Measurements from ENCODE around the gene MRPL38. TPM values are rescaled to one million over a fixed set of nuclear protein-coding genes. Genes with fewer than 3 reads are reported as not detected.
"Not testable (repeated sequence)": the region's sequence is repeated elsewhere in the genome, so short reads cannot be mapped to it uniquely, and the experiment has no call there.

MRPL38 gene
- total and polyA plus RNA-seq, 2 of the 8 experiments (the other 6 are each of a cell fraction or from before 2014, with no cell fraction given), result 78.4 to 125 TPM

- not testable (repeated sequence) for H3K14ac ChIP-seq (ENCODE audit: insufficient read length); H3K23me2 ChIP-seq (ENCODE audit: low read depth, low read length); H4K5ac ChIP-seq (ENCODE audit: insufficient read length, low read depth, low read length); H3K4me2 ChIP-seq (ENCODE audit: insufficient read depth in 1 of 2, low read depth in 2 of 2, low read length in 2 of 2); H3K4ac ChIP-seq (replicated peaks; ENCODE audit: insufficient read length, low read depth, low read length); H3K36me3 ChIP-seq (ENCODE audit: control insufficient read depth in 2 of 4, insufficient read depth in 4 of 4, low read length in 3 of 4); H3K9me3 ChIP-seq (ENCODE audit: insufficient read depth in 2 of 2, low read depth in 1 of 2, low read length in 1 of 2); H3K27me3 ChIP-seq (replicated peaks in 1 of 4; ENCODE audit: control insufficient read depth in 3 of 4, extremely low read depth in 1 of 4, insufficient read depth in 3 of 4, low read length in 3 of 4); H3K9ac ChIP-seq (replicated peaks in 1 of 4; ENCODE audit: extremely low read depth in 1 of 4, low read depth in 3 of 4, low read length in 3 of 4); H4K20me1 ChIP-seq (replicated peaks in 1 of 2; ENCODE audit: control insufficient read depth in 1 of 2, insufficient read depth in 2 of 2, low read length in 2 of 2); H4K91ac ChIP-seq (replicated peaks; ENCODE audit: insufficient read length, low read length); H2BK12ac ChIP-seq (ENCODE audit: low read depth, low read length); H2BK5ac ChIP-seq (ENCODE audit: low read depth, low read length); FAIRE-seq; H2BK120ac ChIP-seq (replicated peaks; ENCODE audit: low read depth, low read length); DNase-seq (ENCODE audit: low read depth in 1 of 2, low spot score in 2 of 2); H3K4me3 ChIP-seq (ENCODE audit: extremely low read depth in 1 of 4, insufficient read depth in 2 of 4, low read depth in 3 of 4, low read length in 4 of 4); H3K79me1 ChIP-seq (ENCODE audit: low read depth, low read length); H2BK15ac ChIP-seq (ENCODE audit: low read length); H3K23ac ChIP-seq (ENCODE audit: insufficient read length); H3K27ac ChIP-seq (ENCODE audit: low read depth, low read length); H2BK20ac ChIP-seq (ENCODE audit: low read length); H2AFZ ChIP-seq (ENCODE audit: low read length); H3K4me1 ChIP-seq (replicated peaks in 1 of 4; ENCODE audit: control insufficient read depth in 3 of 4, insufficient read depth in 4 of 4, low read length in 3 of 4); H3K79me2 ChIP-seq (ENCODE audit: control insufficient read depth in 1 of 2, insufficient read depth in 2 of 2, low read length in 2 of 2); H3K56ac ChIP-seq (replicated peaks; ENCODE audit: insufficient read length, low read depth, low read length); H3K18ac ChIP-seq (ENCODE audit: extremely low read depth, low read length); H2AK5ac ChIP-seq (ENCODE audit: low read depth, low read length); H4K8ac ChIP-seq (ENCODE audit: extremely low read depth, insufficient read depth, low read length)
- ChIA-PET POLR2A (ENCODE audit: partially characterized antibody) (interaction anchor here (0.5 to 1.7 kb wide), 4 partner anchors 10 to 875 kb away, joined by 3 to 4 read pairs (median 3); a partner anchor contains a TSS), CTCF (ENCODE audit: partially characterized antibody) (interaction anchor here (4.7 to 27.2 kb wide), 4 partner anchors 12 to 36 kb away, joined by 34 to 563 read pairs (median 160); partner anchors contain the start of genes TRIM47, TRIM65 and UNC13D)
- 89% methylated on average over 8 of the region's 10 CpGs; no CpG with 5 or more reads in 1 of the 2 experiments for WGBS, 2 experiments (ENCODE audit: extremely low coverage in 1 of 2, insufficient coverage in 1 of 2, insufficient read length in 1 of 2, insufficient replicate concordance in 2 of 2, low coverage in 1 of 2, low lambda C conversion rate in 2 of 2, missing lambda C conversion rate in 1 of 2)
Measured at GRCh38 chr17:75859358-75859757, 45.3 kb downstream of the MRPL38 start.
